Keratinocyte (primary cell): ENCODE results near the gene RBBP6.

Experiments
- EZH2 ChIP-seq: IDR thresholded peaks from one replicate; pipeline ENCODE4 v1.6.1; 2012; ENCODE audit warnings: inconsistent platforms, mild to moderate bottlenecking, low read length, moderate library complexity
- TF ChIP-seq, protein P1 (sequence below), 3 experiments: IDR thresholded peaks in 1 of 3; conservative IDR thresholded peaks in 1 of 3; optimal IDR thresholded peaks in 1 of 3; 2 replicates in 2 of 3; 3 replicates in 1 of 3; pipeline versions ENCODE3 to v1.5.1; 2011; ENCODE audit warnings: low read length in 3 of 3, mild to moderate bottlenecking in 3 of 3, moderate library complexity in 2 of 3, control low read depth in 1 of 3, inconsistent platforms in 1 of 3; ENCODE audit not compliant: insufficient read depth in 2 of 3; ENCODE audit errors: extremely low read depth in 1 of 3

GRCh38 chr16:24609417-24609739 lies 70.0 kb downstream of the RBBP6 start:
- TF ChIP-seq, protein P1, sequence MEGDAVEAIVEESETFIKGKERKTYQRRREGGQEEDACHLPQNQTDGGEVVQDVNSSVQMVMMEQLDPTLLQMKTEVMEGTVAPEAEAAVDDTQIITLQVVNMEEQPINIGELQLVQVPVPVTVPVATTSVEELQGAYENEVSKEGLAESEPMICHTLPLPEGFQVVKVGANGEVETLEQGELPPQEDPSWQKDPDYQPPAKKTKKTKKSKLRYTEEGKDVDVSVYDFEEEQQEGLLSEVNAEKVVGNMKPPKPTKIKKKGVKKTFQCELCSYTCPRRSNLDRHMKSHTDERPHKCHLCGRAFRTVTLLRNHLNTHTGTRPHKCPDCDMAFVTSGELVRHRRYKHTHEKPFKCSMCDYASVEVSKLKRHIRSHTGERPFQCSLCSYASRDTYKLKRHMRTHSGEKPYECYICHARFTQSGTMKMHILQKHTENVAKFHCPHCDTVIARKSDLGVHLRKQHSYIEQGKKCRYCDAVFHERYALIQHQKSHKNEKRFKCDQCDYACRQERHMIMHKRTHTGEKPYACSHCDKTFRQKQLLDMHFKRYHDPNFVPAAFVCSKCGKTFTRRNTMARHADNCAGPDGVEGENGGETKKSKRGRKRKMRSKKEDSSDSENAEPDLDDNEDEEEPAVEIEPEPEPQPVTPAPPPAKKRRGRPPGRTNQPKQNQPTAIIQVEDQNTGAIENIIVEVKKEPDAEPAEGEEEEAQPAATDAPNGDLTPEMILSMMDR (optimal IDR thresholded peaks at IDR 0.05 in 1 of 3, IDR thresholded peaks at IDR 0.05 in 1 of 3, conservative IDR thresholded peaks at IDR 0.05 in 1 of 3; ENCODE audit: extremely low read depth in 1 of 3, insufficient read depth in 2 of 3, low read length in 3 of 3): no peak
- peak; percentile 37 for TF ChIP-seq EZH2
